ENCODE data around the gene RABL6.
"Not testable (repeated sequence)": the region's sequence is repeated elsewhere in the genome, so short reads cannot be mapped to it uniquely, and the experiment has no call there.

Gene RABL6

GRCh38 chr9:136828474-136829140, 20.9 kb downstream of the RABL6 start:
- TF ChIP-seq GATA1 (IDR thresholded peaks at IDR 0.05; ENCODE audit: low read depth, low read length) = no peak
- no peak for TF ChIP-seq POLR2A (IDR thresholded peaks at IDR 0.05; ENCODE audit: low read length)
- DNase-seq = no peak

DNA sequence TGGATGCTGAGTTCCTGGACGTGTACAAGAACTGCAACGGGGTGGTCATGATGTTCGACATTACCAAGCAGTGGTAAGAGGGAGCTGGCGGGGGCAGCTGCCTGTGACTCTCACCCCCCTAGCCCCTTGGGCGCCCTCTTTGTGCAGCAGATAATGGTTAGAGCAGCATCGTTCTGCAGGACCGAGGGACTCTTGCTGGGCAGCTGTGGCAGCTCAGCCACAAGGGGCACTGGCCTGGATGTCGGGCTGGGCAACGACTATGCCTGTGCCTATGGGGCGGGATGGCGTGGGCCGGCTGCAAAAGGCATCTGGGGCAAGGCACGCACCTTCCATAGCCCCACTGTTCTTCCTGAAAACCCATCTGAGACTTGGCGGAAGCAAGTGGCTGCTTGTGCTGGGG, 21.7 kb downstream of the RABL6 start:
- no peak for DNase-seq
- TF ChIP-seq POLR2A (IDR thresholded peaks at IDR 0.05; ENCODE audit: low read length) (no peak), GATA1 (IDR thresholded peaks at IDR 0.05; ENCODE audit: low read depth, low read length) (no peak)

GRCh38 chr9:136829981-136830885, 22.5 kb downstream of the RABL6 start:
- DNase-seq = no peak
- TF ChIP-seq POLR2A (IDR thresholded peaks at IDR 0.05; ENCODE audit: low read length) = no peak
- TF ChIP-seq GATA1 (IDR thresholded peaks at IDR 0.05; ENCODE audit: low read depth, low read length) = no peak

DNA sequence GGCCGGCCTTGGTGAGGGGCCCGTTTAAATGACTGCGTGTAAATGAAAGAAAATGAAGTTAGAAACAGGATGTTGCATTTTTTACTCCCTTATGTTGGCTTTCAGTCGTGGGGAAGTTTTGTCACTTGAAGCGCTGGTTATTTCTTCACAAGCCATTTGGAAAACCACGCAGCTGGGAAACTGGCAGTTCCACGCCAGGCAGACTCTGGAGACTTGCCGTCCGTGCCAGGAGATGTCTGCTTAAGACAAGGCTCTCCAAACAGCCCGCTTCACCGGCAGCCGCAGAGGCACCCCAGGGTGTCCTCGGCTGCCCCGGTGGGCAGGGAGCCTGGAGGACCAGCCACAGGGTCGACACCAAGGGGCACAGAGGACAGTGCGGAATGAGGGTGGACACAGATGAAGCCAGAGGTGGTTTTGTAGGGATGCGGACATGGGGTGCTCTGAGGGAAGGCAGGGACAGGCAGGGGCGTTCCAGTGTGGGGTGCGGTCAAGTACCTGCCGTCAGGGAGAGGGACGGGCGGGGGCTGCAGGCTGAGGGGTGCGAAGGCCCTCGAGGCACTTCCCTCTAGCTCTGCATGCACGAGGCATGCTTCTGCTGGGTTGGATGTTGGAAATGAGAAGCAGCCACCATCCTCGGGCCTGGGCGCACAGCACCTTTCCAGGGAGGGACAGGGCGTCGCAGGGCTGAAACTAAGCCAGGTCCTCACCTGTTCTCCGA, 23.4 kb downstream of the RABL6 start:
- DNase-seq = no peak
- TF ChIP-seq POLR2A (IDR thresholded peaks at IDR 0.05; ENCODE audit: low read length) (no peak), GATA1 (IDR thresholded peaks at IDR 0.05; ENCODE audit: low read depth, low read length) (no peak)

- DNase-seq = no peak
- TF ChIP-seq GATA1 (IDR thresholded peaks at IDR 0.05; ENCODE audit: low read depth, low read length) = no peak
- no peak for TF ChIP-seq POLR2A (IDR thresholded peaks at IDR 0.05; ENCODE audit: low read length)
Observed at GRCh38 chr9:136831720-136832104, 24.0 kb downstream of the RABL6 start.

DNA sequence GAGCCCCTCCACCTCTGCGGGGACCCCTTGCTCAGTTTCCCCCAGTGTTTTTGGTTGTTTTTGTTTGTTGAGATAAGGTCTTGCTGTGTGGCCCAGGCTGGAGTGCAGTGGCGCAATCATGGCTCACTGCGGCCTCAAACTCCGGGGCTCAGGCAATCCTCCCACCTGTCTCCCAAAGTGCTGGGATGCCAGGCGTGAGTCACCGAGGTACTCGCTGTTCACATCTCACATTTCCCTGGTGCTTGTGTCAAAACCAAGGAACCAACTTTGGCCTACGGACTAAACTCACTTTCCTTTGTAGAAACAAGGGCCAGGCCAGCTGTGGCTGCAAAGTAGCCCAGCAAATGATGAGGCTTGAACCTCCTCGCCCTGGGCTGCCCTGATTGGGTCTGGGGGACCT, 24.8 kb downstream of the RABL6 start:
- DNase-seq = no peak
- no peak for TF ChIP-seq GATA1 (IDR thresholded peaks at IDR 0.05; ENCODE audit: low read depth, low read length)

DNA sequence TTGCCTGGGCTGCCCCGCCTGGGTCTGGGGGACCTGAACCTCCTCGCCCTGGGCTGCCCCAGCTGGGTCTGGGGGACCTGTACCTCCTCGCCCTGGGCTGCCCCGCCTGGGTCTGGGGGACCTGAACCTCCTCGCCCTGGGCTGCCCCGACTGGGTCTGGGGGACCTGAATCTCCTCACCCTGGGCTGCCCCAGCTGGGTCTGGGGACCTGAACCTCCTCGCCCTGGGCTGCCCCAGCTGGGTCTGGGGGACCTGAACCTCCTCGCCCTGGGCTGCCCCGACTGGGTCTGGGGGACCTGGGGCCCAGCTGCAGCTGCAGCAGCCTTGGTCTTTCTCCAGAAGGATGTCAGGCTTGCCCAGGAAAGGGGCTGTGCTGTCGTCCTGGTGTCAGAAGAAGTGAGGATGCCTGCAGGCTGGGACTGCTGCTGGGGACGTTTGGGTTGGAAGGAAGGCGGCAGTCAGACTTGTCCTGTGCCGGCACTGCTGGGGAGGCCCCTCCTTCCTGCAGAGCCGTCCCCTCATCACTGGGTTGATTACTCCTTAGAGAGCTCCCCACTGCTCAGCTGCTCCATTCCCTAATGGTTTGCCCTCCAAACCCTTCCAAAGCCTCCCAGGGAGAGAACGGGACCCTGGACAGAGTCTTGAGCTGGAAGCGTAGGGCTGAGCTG, 25.8 kb downstream of the RABL6 start:
- DNase-seq = not testable (repeated sequence)

GRCh38 chr9:136835162-136835931, 27.6 kb downstream of the RABL6 start:
- DNase-seq = no peak
- no peak for TF ChIP-seq POLR2A (IDR thresholded peaks at IDR 0.05; ENCODE audit: low read length)
- TF ChIP-seq GATA1 (IDR thresholded peaks at IDR 0.05; ENCODE audit: low read depth, low read length) = no peak

GRCh38 chr9:136835932-136836904, 28.5 kb downstream of the RABL6 start:
- DNase-seq = no peak
- no peak for TF ChIP-seq POLR2A (IDR thresholded peaks at IDR 0.05; ENCODE audit: low read length)
- no peak for TF ChIP-seq GATA1 (IDR thresholded peaks at IDR 0.05; ENCODE audit: low read depth, low read length)

DNA sequence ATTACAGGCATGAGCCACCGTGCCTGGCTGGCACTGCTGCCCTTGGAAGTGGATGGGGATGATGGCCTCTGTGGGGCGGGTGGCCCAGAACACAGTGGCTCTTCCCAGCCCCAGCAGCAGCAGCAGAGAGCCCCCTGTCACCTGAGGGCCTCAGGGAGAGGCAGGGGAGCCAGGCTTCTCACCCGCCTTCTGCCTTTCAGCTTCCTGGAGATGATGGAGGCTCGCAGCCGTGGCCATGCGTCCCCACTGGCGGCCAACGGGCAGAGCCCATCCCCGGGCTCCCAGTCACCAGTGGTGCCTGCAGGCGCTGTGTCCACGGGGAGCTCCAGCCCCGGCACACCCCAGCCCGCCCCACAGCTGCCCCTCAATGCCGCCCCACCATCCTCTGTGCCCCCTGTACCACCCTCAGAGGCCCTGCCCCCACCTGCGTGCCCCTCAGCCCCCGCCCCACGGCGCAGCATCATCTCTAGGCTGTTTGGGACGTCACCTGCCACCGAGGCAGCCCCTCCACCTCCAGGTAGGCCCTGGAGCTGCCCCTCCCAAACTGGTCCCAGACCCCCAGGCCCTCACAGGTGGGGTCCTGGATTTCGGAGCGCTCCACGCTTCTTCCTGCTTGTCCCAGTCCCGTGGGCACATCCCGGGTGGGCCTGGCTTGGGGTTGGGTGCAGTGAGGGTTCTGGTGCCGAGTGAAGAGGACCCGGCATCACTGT, 29.6 kb downstream of the RABL6 start:
- DNase-seq = no peak
- TF ChIP-seq POLR2A (IDR thresholded peaks at IDR 0.05; ENCODE audit: low read length) (no peak), GATA1 (IDR thresholded peaks at IDR 0.05; ENCODE audit: low read depth, low read length) (no peak)

DNA sequence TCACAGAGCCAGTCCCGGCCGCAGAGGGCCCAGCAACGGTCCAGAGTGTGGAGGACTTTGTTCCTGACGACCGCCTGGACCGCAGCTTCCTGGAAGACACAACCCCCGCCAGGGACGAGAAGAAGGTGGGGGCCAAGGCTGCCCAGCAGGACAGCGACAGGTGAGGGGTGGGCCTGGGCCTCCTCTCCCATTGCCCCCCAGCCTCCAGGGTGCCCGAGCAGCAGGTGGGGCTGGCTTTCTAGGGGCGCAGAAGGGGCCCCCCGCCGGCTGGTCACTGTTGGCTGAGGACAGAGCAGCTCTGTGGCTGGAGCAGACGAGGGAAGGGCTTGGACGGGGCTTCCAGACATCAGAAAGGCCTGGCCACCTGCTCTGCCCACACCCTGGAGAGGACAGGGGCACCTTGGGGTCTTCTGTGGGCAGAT, 30.1 kb downstream of the RABL6 start:
- DNase-seq = not testable (repeated sequence)

Data from erythroblast (primary cell).